ENCODE data around the gene SOST.

The SOST gene

GRCh38 chr17:43741636-43742035 lies 17.0 kb downstream of the SOST start:
- DNase-seq (ENCODE audit: low read depth in 2 of 2) = no peak

- no peak for DNase-seq (ENCODE audit: low read depth in 2 of 2)
Measured at GRCh38 chr17:43740541-43740940, 18.1 kb downstream of the SOST start.

GRCh38 chr17:43737722-43738121 lies 20.9 kb downstream of the SOST start:
- DNase-seq (ENCODE audit: low read depth in 2 of 2) = no peak

- DNase-seq (ENCODE audit: low read depth in 2 of 2) = no peak
Measured at GRCh38 chr17:43736389-43736788, 22.2 kb downstream of the SOST start.

- DNase-seq (ENCODE audit: low read depth in 2 of 2) = no peak
Measured at GRCh38 chr17:43734376-43734775, 24.2 kb downstream of the SOST start.

- no peak for DNase-seq (ENCODE audit: low read depth in 2 of 2)
Measured at GRCh38 chr17:43733956-43734355, 24.6 kb downstream of the SOST start.

- DNase-seq (ENCODE audit: low read depth in 2 of 2) = no peak
Measured at GRCh38 chr17:43732958-43733357, 25.6 kb downstream of the SOST start.

GRCh38 chr17:43728081-43728480 lies 30.5 kb downstream of the SOST start:
- DNase-seq (ENCODE audit: low read depth in 2 of 2) = no peak

GRCh38 chr17:43723697-43724359 lies 34.8 kb downstream of the SOST start:
- no peak for DNase-seq (ENCODE audit: low read depth in 2 of 2)

- no peak for DNase-seq (ENCODE audit: low read depth in 2 of 2)
Measured at GRCh38 chr17:43722870-43723665, 35.5 kb downstream of the SOST start.

GRCh38 chr17:43722269-43722619 lies 36.3 kb downstream of the SOST start:
- no peak for DNase-seq (ENCODE audit: low read depth in 2 of 2)

GRCh38 chr17:43721537-43722268 lies 36.9 kb downstream of the SOST start:
- no peak for DNase-seq (ENCODE audit: low read depth in 2 of 2)

- peak; percentile 34 to 59 for DNase-seq (ENCODE audit: low read depth in 2 of 2)
Measured at GRCh38 chr17:43720311-43721060, 38.1 kb downstream of the SOST start.

GRCh38 chr17:43719578-43719977 lies 39.0 kb downstream of the SOST start:
- DNase-seq (ENCODE audit: low read depth in 2 of 2) = no peak

- no peak for DNase-seq (ENCODE audit: low read depth in 2 of 2)
Measured at GRCh38 chr17:43718544-43718943, 40.0 kb downstream of the SOST start.

- DNase-seq (ENCODE audit: low read depth in 2 of 2) = no peak
Measured at GRCh38 chr17:43717913-43718312, 40.7 kb downstream of the SOST start.

- DNase-seq (ENCODE audit: low read depth in 2 of 2) = no peak
Measured at GRCh38 chr17:43714465-43715149, 44.0 kb downstream of the SOST start.

- DNase-seq (ENCODE audit: low read depth in 2 of 2) = no peak
Measured at GRCh38 chr17:43713494-43714162, 45.0 kb downstream of the SOST start.

- no peak for DNase-seq (ENCODE audit: low read depth in 2 of 2)
Measured at GRCh38 chr17:43712397-43712796, 46.2 kb downstream of the SOST start.

GRCh38 chr17:43710101-43710500 lies 48.5 kb downstream of the SOST start:
- no peak for DNase-seq (ENCODE audit: low read depth in 2 of 2)

- DNase-seq (ENCODE audit: low read depth in 2 of 2) = no peak
Measured at GRCh38 chr17:43709210-43709609, 49.4 kb downstream of the SOST start.

Measured in stimulated activated CD8-positive, alpha-beta memory T cell treated with anti-CD3 and anti-CD28 coated beads, Interleukin-15, amount 100 ng/mL, for 4 hours (primary cell).